Measurements from ENCODE around the gene RHD. TPM values are rescaled to one million over a fixed set of nuclear protein-coding genes. Genes with fewer than 3 reads are reported as not detected.

The RHD gene
- total and polyA plus RNA-seq, 10 of the 15 experiments (the other 5 are each of a cell fraction or from before 2014, with no cell fraction given) = 0.02 to 0.34 (median 0.18) TPM; not detected in 6

- no peak for FAIRE-seq
- Histone ChIP-seq H3K4me2 (ENCODE audit: control insufficient read depth, insufficient read depth) (no peak overlapping the region), H2AFZ (ENCODE audit: control insufficient read depth, low read depth, low read length) (no peak overlapping the region), H3K27me3 (replicated peaks in 1 of 2; ENCODE audit: control insufficient read depth in 2 of 2, insufficient read depth in 2 of 2, low read length in 1 of 2) (no peaks in the 10 kb centered on the region), H3K9me3 (replicated peaks; ENCODE audit: control insufficient read depth, insufficient read depth, low read length) (no peaks in the 10 kb centered on the region), H3K9ac (ENCODE audit: control insufficient read depth, insufficient read depth, low read length) (no peak overlapping the region), H3K27ac (ENCODE audit: control insufficient read depth, insufficient read depth) (no peak overlapping the region), H3K4me1 (ENCODE audit: control insufficient read depth, insufficient read depth, low read length) (no peaks in the 10 kb centered on the region), H3K36me3 (ENCODE audit: control insufficient read depth in 2 of 2, insufficient read depth in 2 of 2, low read length in 1 of 2) (peaks cover 4 to 19% of the 10 kb centered on the region in 2 experiments), H3K79me2 (ENCODE audit: control insufficient read depth, insufficient read depth, low read length) (peaks cover 10% of the 10 kb centered on the region), H3K4me3 (no peak overlapping the region), H4K20me1 (ENCODE audit: control insufficient read depth, insufficient read depth) (no peaks in the 10 kb centered on the region)
- DNase-seq (ENCODE audit: low read depth, low spot score) = no peak
- RAD21 ChIA-PET (ENCODE audit: unreplicated experiment) = no interaction called here
- TF ChIP-seq NBN (IDR thresholded peaks at IDR 0.05) (no peak), CREM (IDR thresholded peaks at IDR 0.05; ENCODE audit: low read depth) (no peak), ZNF592 (IDR thresholded peaks at IDR 0.05) (no peak), IRF5 (IDR thresholded peaks at IDR 0.05; ENCODE audit: borderline replicate concordance) (no peak), CHD1 (IDR thresholded peaks at IDR 0.05; ENCODE audit: low read depth, low read length) (no peak), ZSCAN29 (IDR thresholded peaks at IDR 0.05) (no peak)
- intact Hi-C loops (cut with micrococcal nuclease; ENCODE audit: unreplicated experiment) = no loop called here
- WGBS (ENCODE audit: insufficient coverage, insufficient replicate concordance, low lambda C conversion rate, missing lambda C conversion rate) = 100% methylated on average over 2 of the region's 2 CpGs
- POLR2A ChIA-PET = interaction anchor here (0.8 kb wide), 1 partner anchor 9 kb away, joined by 4 read pairs; no protein-coding TSS in a partner anchor
- no peak for ATAC-seq
- SMC1A ChIA-PET (ENCODE audit: uncharacterized antibody, unreplicated experiment) = interaction anchor here (0.5 to 1.1 kb wide), 2 partner anchors 23 to 27 kb away, joined by 3 read pairs; no protein-coding TSS in a partner anchor
- BruUV-seq (replicated peaks) = no TSS peak
- in situ Hi-C loops (cut with MboI) = no loop called here
- CTCF ChIA-PET = interaction anchor here (0.7 to 1.1 kb wide), 2 partner anchors 8 to 12 kb away, joined by 3 read pairs; no protein-coding TSS in a partner anchor
Measured at GRCh38 chr1:25347556-25347955, 75.2 kb downstream of the RHD start.
